NCI-H187 treated with DMSO at 0.1 percent for 48 hours (cell line): ENCODE data around the gene RACGAP1.

Experiments used
- DNase-seq: peaks from one replicate; lab custom pipeline; 2025; lab: John Stamatoyannopoulos, UW

Gene RACGAP1

GRCh38 chr12:49941556-49942511 is 83.5 kb downstream of the RACGAP1 start:
- DNase-seq = no peak

GRCh38 chr12:49939707-49940106 is 85.6 kb downstream of the RACGAP1 start:
- no peak for DNase-seq

GRCh38 chr12:49939307-49939706 is 86.0 kb downstream of the RACGAP1 start:
- DNase-seq = no peak
